Stimulated activated naive CD8-positive, alpha-beta T cell treated with anti-CD3 and anti-CD28 coated beads, Interleukin-15, Interleukin-2, amounts not matched to agents 100 U/mL and 50 U/mL, for 24 hours (primary cell): ENCODE measurements around the gene SCN1B.

Experiments used
- ATAC-seq: fragments of 150-1000 bp; cut with Tn5 transposase; one replicate; pipeline ENCODE4 v1.10.0; 2021
- DNase-seq: peaks from one replicate; pipeline ENCODE4 v3.0.0; 2021

Gene SCN1B

GRCh38 chr19:35053667-35054293 is 23.5 kb downstream of the SCN1B start:
- no peak for ATAC-seq
- DNase-seq = no peak

GRCh38 chr19:35054626-35055025 is 24.4 kb downstream of the SCN1B start:
- no peak for ATAC-seq
- no peak for DNase-seq

- DNase-seq (no peak), ATAC-seq (no peak)
These were observed 25.5 kb downstream of the SCN1B start for GRCh38 chr19:35055715-35056179.

- ATAC-seq = no peak
- no peak for DNase-seq
These were observed 26.3 kb downstream of the SCN1B start for GRCh38 chr19:35056513-35057063.

- no peak for ATAC-seq
These were observed 28.1 kb downstream of the SCN1B start for GRCh38 chr19:35058370-35058769.

GRCh38 chr19:35059006-35059798 is 28.9 kb downstream of the SCN1B start:
- ATAC-seq (no peak), DNase-seq (no peak)

More at GRCh38 chr19:35058370-35058769, 28.1 kb downstream of the SCN1B start:
- no peak for DNase-seq

- ATAC-seq (no peak), DNase-seq (no peak)
These were observed 29.5 kb downstream of the SCN1B start for GRCh38 chr19:35059799-35060091.

GRCh38 chr19:35060160-35060855 is 30.0 kb downstream of the SCN1B start:
- DNase-seq (no peak), ATAC-seq (no peak)

- ATAC-seq = no peak
- DNase-seq = no peak
These were observed 31.5 kb downstream of the SCN1B start for GRCh38 chr19:35061583-35062373.

GRCh38 chr19:35062942-35063341 is 32.7 kb downstream of the SCN1B start:
- no peak for DNase-seq
- ATAC-seq = no peak

GRCh38 chr19:35063940-35064818 is 33.9 kb downstream of the SCN1B start:
- ATAC-seq (peak; percentile 60), DNase-seq (no peak)

- no peak for ATAC-seq
- no peak for DNase-seq
These were observed 35.3 kb downstream of the SCN1B start for GRCh38 chr19:35065574-35065973.

- no peak for ATAC-seq
- no peak for DNase-seq
These were observed 35.9 kb downstream of the SCN1B start for GRCh38 chr19:35066121-35066520.

GRCh38 chr19:35066691-35067563 is 36.7 kb downstream of the SCN1B start:
- DNase-seq (peak; percentile 96), ATAC-seq (peak; percentile 92)

GRCh38 chr19:35068941-35069634 is 38.8 kb downstream of the SCN1B start:
- DNase-seq = no peak
- no peak for ATAC-seq

- DNase-seq = no peak
- no peak for ATAC-seq
These were observed 39.4 kb downstream of the SCN1B start for GRCh38 chr19:35069696-35070095.

GRCh38 chr19:35070471-35070870 is 40.2 kb downstream of the SCN1B start:
- no peak for ATAC-seq
- DNase-seq = no peak

GRCh38 chr19:35073516-35073915 is 43.2 kb downstream of the SCN1B start:
- ATAC-seq (no peak), DNase-seq (no peak)

GRCh38 chr19:35073941-35074340 is 43.7 kb downstream of the SCN1B start:
- DNase-seq (no peak), ATAC-seq (no peak)
